Epithelial cell of prostate (primary cell): Measurements from ENCODE around the gene PDXDC1.
"Not testable (repeated sequence)": the region's sequence is repeated elsewhere in the genome, so short reads cannot be mapped to it uniquely, and the experiment has no call there.

Experiments used
- DNase-seq: peaks from one replicate; pipeline ENCODE4 v3.0.0-alpha.2; 2011; ENCODE audit warnings: low read depth, low spot score
- H3K27ac ChIP-seq: fragments of 450-650 bp; 2 replicates; pipeline ENCODE4 v1.5.1; 2017; ENCODE audit warnings: mild to moderate bottlenecking

PDXDC1 gene

GRCh38 chr16:15005357-15006132 lies 30.7 kb downstream of the PDXDC1 start:
- DNase-seq, H3K27ac ChIP-seq: not testable (repeated sequence)

GRCh38 chr16:15008647-15009046 lies 33.8 kb downstream of the PDXDC1 start:
- not testable (repeated sequence) for H3K27ac ChIP-seq

GRCh38 chr16:15012941-15013340 lies 38.1 kb downstream of the PDXDC1 start:
- H3K27ac ChIP-seq, DNase-seq: not testable (repeated sequence)

More at GRCh38 chr16:15008647-15009046, 33.8 kb downstream of the PDXDC1 start:
- not testable (repeated sequence) for DNase-seq

- not testable (repeated sequence) for H3K27ac ChIP-seq, DNase-seq
Measured at GRCh38 chr16:15015671-15016070, 40.8 kb downstream of the PDXDC1 start.

- not testable (repeated sequence) for DNase-seq, H3K27ac ChIP-seq
Measured at GRCh38 chr16:15016354-15016753, 41.5 kb downstream of the PDXDC1 start.

GRCh38 chr16:15016951-15017580 lies 42.2 kb downstream of the PDXDC1 start:
- H3K27ac ChIP-seq, DNase-seq: not testable (repeated sequence)

- not testable (repeated sequence) for DNase-seq
Measured at GRCh38 chr16:15021429-15021828, 46.6 kb downstream of the PDXDC1 start.

GRCh38 chr16:15022194-15022593 lies 47.4 kb downstream of the PDXDC1 start:
- not testable (repeated sequence) for H3K27ac ChIP-seq, DNase-seq

More at GRCh38 chr16:15021429-15021828, 46.6 kb downstream of the PDXDC1 start:
- not testable (repeated sequence) for H3K27ac ChIP-seq

- not testable (repeated sequence) for DNase-seq, H3K27ac ChIP-seq
Measured at GRCh38 chr16:15023381-15024077, 48.7 kb downstream of the PDXDC1 start.

GRCh38 chr16:15024858-15025199 lies 50.0 kb downstream of the PDXDC1 start:
- not testable (repeated sequence) for H3K27ac ChIP-seq, DNase-seq

GRCh38 chr16:15025234-15025951 lies 50.6 kb downstream of the PDXDC1 start:
- not testable (repeated sequence) for H3K27ac ChIP-seq, DNase-seq

- H3K27ac ChIP-seq, DNase-seq: not testable (repeated sequence)
Measured at GRCh38 chr16:15027051-15027450, 52.2 kb downstream of the PDXDC1 start.

- DNase-seq, result not testable (repeated sequence)
- peak overlapping the region; percentile 17 for H3K27ac ChIP-seq
Measured at GRCh38 chr16:15027503-15028344, 52.9 kb downstream of the PDXDC1 start.

- peak overlapping the region; percentile 17 for H3K27ac ChIP-seq
- DNase-seq, result not testable (repeated sequence)
Measured at GRCh38 chr16:15028345-15028715, 53.5 kb downstream of the PDXDC1 start.

- DNase-seq, result not testable (repeated sequence)
- peak overlapping the region; percentile 17 for H3K27ac ChIP-seq
Measured at GRCh38 chr16:15028801-15029698, 54.2 kb downstream of the PDXDC1 start.

GRCh38 chr16:15029749-15030148 lies 54.9 kb downstream of the PDXDC1 start:
- not testable (repeated sequence) for DNase-seq, H3K27ac ChIP-seq

GRCh38 chr16:15031179-15031578 lies 56.4 kb downstream of the PDXDC1 start:
- no peak for DNase-seq
- H3K27ac ChIP-seq, result no peak overlapping the region

- no peak overlapping the region for H3K27ac ChIP-seq
Measured at GRCh38 chr16:15031586-15031985, 56.8 kb downstream of the PDXDC1 start.

More at GRCh38 chr16:15031586-15031985, 56.8 kb downstream of the PDXDC1 start:
- no peak for DNase-seq
